ENCODE data around the gene BICDL1.

DNA sequence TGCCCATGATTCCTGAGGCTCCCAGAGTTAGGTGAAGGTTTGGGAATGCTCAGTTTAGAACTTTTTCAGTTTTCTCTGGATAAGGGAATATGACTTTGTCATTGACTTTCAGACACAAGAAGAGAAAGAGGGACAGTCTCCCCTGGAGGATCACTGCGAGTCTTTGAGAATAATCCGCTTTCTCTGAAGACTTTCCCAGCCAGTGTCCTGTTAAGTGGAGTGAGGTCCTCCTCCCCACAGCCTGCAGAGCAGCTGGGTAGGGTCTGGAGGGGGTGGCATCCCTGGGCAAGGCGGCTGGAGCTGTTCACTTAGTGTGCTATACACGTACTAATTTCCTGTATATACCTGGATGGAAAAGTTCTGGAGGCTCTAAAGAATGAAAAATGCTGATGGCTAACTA, 136.0 kb downstream of the BICDL1 start:
- TF ChIP-seq, protein P1, sequence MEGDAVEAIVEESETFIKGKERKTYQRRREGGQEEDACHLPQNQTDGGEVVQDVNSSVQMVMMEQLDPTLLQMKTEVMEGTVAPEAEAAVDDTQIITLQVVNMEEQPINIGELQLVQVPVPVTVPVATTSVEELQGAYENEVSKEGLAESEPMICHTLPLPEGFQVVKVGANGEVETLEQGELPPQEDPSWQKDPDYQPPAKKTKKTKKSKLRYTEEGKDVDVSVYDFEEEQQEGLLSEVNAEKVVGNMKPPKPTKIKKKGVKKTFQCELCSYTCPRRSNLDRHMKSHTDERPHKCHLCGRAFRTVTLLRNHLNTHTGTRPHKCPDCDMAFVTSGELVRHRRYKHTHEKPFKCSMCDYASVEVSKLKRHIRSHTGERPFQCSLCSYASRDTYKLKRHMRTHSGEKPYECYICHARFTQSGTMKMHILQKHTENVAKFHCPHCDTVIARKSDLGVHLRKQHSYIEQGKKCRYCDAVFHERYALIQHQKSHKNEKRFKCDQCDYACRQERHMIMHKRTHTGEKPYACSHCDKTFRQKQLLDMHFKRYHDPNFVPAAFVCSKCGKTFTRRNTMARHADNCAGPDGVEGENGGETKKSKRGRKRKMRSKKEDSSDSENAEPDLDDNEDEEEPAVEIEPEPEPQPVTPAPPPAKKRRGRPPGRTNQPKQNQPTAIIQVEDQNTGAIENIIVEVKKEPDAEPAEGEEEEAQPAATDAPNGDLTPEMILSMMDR (IDR thresholded peaks at IDR 0.05): no peak
- TF ChIP-seq POLR2AphosphoS5 (IDR thresholded peaks at IDR 0.05): no peak

Measured in breast epithelium (tissue), 3 donors.